B cell (primary cell): ENCODE data around the gene PPP1R3E. TPM values are rescaled to one million over a fixed set of nuclear protein-coding genes. Genes with fewer than 3 reads are reported as not detected.

Source experiments
- ATAC-seq: fragments of 200-7000 bp; cut with Tn5 transposase; one replicate; pipeline ENCODE4 v1.10.0; 2021; ENCODE audit warnings: low read depth, mild to moderate bottlenecking, moderate number of reproducible peaks, moderate library complexity
- CTCF ChIA-PET: fragments of 350-600 bp; sonication (Branson Sonifier 250); formaldehyde crosslinking; loops from one replicate; lab custom pipeline; 2021; ENCODE audit warnings: antibody characterized with exemption, inconsistent platforms; lab: Charles Lee
- POLR2A ChIA-PET: fragments of 350-600 bp; sonication (Branson Sonifier 250); formaldehyde crosslinking; loops from one replicate; lab custom pipeline; 2021; ENCODE audit warnings: antibody characterized with exemption; lab: Charles Lee
- DNase-seq: peaks from one replicate; pipeline ENCODE4 v3.0.0; 2013
- H2AFZ ChIP-seq: 2 replicates; pipeline ENCODE4 v1.6.1; 2012; ENCODE audit warnings: mild to moderate bottlenecking, low read depth, low read length; ENCODE audit not compliant: insufficient read depth, poor library complexity, severe bottlenecking
- H3K27ac ChIP-seq, 2 donors: 1 replicate in 1 of 2; 2 replicates in 1 of 2; pipeline ENCODE4 v1.5.1; 2012 to 2013; ENCODE audit warnings: low read length in 2 of 2, mild to moderate bottlenecking in 2 of 2, moderate library complexity in 1 of 2
- H3K27me3 ChIP-seq, 4 experiments: fragments of 200-600 bp in 1 of 4; sonication (generic) in 1 of 4; replicated peaks in 1 of 4; 1 replicate in 2 of 4; 2 replicates in 2 of 4; pipeline versions ENCODE4 v1.6.1 to v1.7.0; 2013 to 2016; ENCODE audit warnings: low read length in 3 of 4, mild to moderate bottlenecking in 2 of 4, mixed read lengths in 1 of 4, moderate library complexity in 1 of 4; ENCODE audit not compliant: insufficient read depth in 4 of 4, control insufficient read depth in 3 of 4; ENCODE audit errors: control extremely low read depth in 1 of 4
- H3K36me3 ChIP-seq, 2 experiments: replicated peaks in 1 of 2; 1 replicate in 1 of 2; 2 replicates in 1 of 2; pipeline versions ENCODE4 v1.6.1 to v1.7.1; 2013; ENCODE audit warnings: low read length in 1 of 2; ENCODE audit not compliant: insufficient read depth in 2 of 2, control insufficient read depth in 1 of 2; ENCODE audit errors: control extremely low read depth in 1 of 2, extremely low read depth in 1 of 2
- H3K4me1 ChIP-seq, 2 donors: fragments of 200-600 bp in 1 of 2; sonication (generic) in 1 of 2; 1 replicate in 1 of 2; 2 replicates in 1 of 2; pipeline versions ENCODE4 v1.5.1 to v1.6.1; 2013 to 2017; ENCODE audit warnings: low read length in 2 of 2; ENCODE audit not compliant: control insufficient read depth in 2 of 2, insufficient read depth in 2 of 2
- H3K4me2 ChIP-seq: replicated peaks from 2 replicates; pipeline ENCODE3; 2012; ENCODE audit warnings: mild to moderate bottlenecking, low read depth, low read length; ENCODE audit not compliant: poor library complexity, severe bottlenecking
- H3K4me3 ChIP-seq, 5 experiments: fragments of 200-600 bp in 1 of 5; sonication (generic) in 1 of 5; 1 replicate in 3 of 5; 2 replicates in 2 of 5; pipeline versions ENCODE4 v1.5.1 to v1.7.0; 2011 to 2016; ENCODE audit warnings: low read length in 4 of 5, mild to moderate bottlenecking in 4 of 5, low read depth in 2 of 5, control low read depth in 1 of 5, moderate library complexity in 1 of 5; ENCODE audit not compliant: insufficient read depth in 1 of 5; ENCODE audit errors: control extremely low read depth in 1 of 5, extremely low read depth in 1 of 5
- H3K79me2 ChIP-seq: fragments of 200-600 bp; sonication (generic); one replicate; pipeline ENCODE4 v1.6.0; 2016; ENCODE audit warnings: low read length; ENCODE audit not compliant: control insufficient read depth, insufficient read depth
- H3K9ac ChIP-seq: fragments of 200-600 bp; sonication (generic); 2 replicates; pipeline ENCODE4 v1.6.1; 2017; ENCODE audit warnings: mild to moderate bottlenecking, low read length, moderate library complexity
- H3K9me3 ChIP-seq, 3 donors: one replicate each; pipeline versions ENCODE4 v1.6.1 to v1.7.1; 2013; ENCODE audit warnings: low read length in 2 of 3; ENCODE audit not compliant: control insufficient read depth in 2 of 3, insufficient read depth in 1 of 3; ENCODE audit errors: control extremely low read depth in 1 of 3
- H4K20me1 ChIP-seq: 2 replicates; pipeline ENCODE4 v1.6.0; 2012; ENCODE audit warnings: mild to moderate bottlenecking, low read length; ENCODE audit not compliant: insufficient read depth, control insufficient read depth, poor library complexity, severe bottlenecking
- H3K27ac Mint-ChIP-seq: one replicate; pipeline ENCODE4 v1.8.0; 2021; ENCODE audit warnings: mixed read lengths
- H3K27me3 Mint-ChIP-seq: one replicate; pipeline ENCODE4 v1.8.0; 2021; ENCODE audit warnings: mixed read lengths
- H3K4me1 Mint-ChIP-seq: one replicate; pipeline ENCODE4 v1.8.0; 2021; ENCODE audit warnings: mixed read lengths
- H3K4me3 Mint-ChIP-seq: one replicate; pipeline ENCODE4 v1.8.0; 2021; ENCODE audit warnings: mixed read lengths
- H3K9me3 Mint-ChIP-seq: one replicate; pipeline ENCODE4 v1.8.0; 2022; ENCODE audit warnings: mixed read lengths; ENCODE audit not compliant: insufficient read depth
- CTCF ChIP-seq: fragments of 200-600 bp; IDR thresholded peaks from one replicate; pipeline ENCODE4 v1.8.0; 2022; ENCODE audit warnings: antibody characterized with exemption, mild to moderate bottlenecking
- EZH2 ChIP-seq: IDR thresholded peaks from 2 replicates; pipeline ENCODE4 v1.6.1; 2012; ENCODE audit warnings: borderline replicate concordance, low read depth, mild to moderate bottlenecking, moderate library complexity, low read length; ENCODE audit not compliant: insufficient read depth, poor library complexity, severe bottlenecking
- WGBS: methylation state at CpG from one replicate; pipeline ENCODE4 v1.1.5; 2013; ENCODE audit warnings: missing lambda C conversion rate; ENCODE audit not compliant: insufficient coverage; 5-methylcytosine and 5-hydroxymethylcytosine counted together
- intact Hi-C: fragments of 100-400 bp; cut with micrococcal nuclease; formaldehyde crosslinking; loops from one replicate; pipeline ENCODE4 v1.10.0; 2022
- polyA plus RNA-seq: library from polyadenylated mRNA; depleted of rRNA; stranded (reverse); fragments of >200 nt; gene quantifications from 2 replicates; pipeline ENCODE4 v1.2.3, GENCODE V29; 2012
- total RNA-seq, 2 donors: library from RNA; stranded (reverse); fragments of 120-200 nt in 1 of 2; gene quantifications; 1 replicate in 1 of 2; 2 replicates in 1 of 2; pipeline versions ENCODE4 v1.2.3 to v1.2.4, GENCODE V29; 2013 to 2022

The PPP1R3E gene
- total and polyA plus RNA-seq, 2 donors (not counting 1 experiment from before 2014, with no cell fraction given), result 56.9 to 76.7 TPM

GRCh38 chr14:23259426-23259825 lies 43.2 kb downstream of the PPP1R3E start:
- TF ChIP-seq EZH2, result no peak
- TF ChIP-seq CTCF, result no peak
- Histone ChIP-seq H3K4me1 (no peaks in the 10 kb centered on the region), H3K27me3 (peaks cover 0 to 14% (median 4%) of the 10 kb centered on the region in 4 experiments), H3K27ac (no peak overlapping the region), H4K20me1 (no peaks in the 10 kb centered on the region), H3K79me2 (no peaks in the 10 kb centered on the region), H3K4me2 (no peak overlapping the region), H3K4me3 (no peak overlapping the region), H3K36me3 (no peaks in the 10 kb centered on the region), H2AFZ (no peak overlapping the region), H3K9me3 (no peaks in the 10 kb centered on the region), H3K9ac (no peak overlapping the region)
- no peaks in the 10 kb centered on the region for H3K9me3 Mint-ChIP-seq
- DNase-seq, result no peak
- ChIA-PET POLR2A (no interaction called here), CTCF (interaction anchor here (1.2 to 1.5 kb wide), 2 partner anchors 18 to 121 kb away, joined by 6 to 8 read pairs; no protein-coding TSS in a partner anchor)
- no peak overlapping the region for H3K27ac Mint-ChIP-seq
- H3K4me1 Mint-ChIP-seq, result no peaks in the 10 kb centered on the region
- no peak for ATAC-seq
- H3K4me3 Mint-ChIP-seq, result no peak overlapping the region
- H3K27me3 Mint-ChIP-seq, result peaks cover 46% of the 10 kb centered on the region
- intact Hi-C loops, result no loop called here

GRCh38 chr14:23258256-23258655 lies 44.4 kb downstream of the PPP1R3E start:
- Histone ChIP-seq H2AFZ (no peak overlapping the region), H3K9me3 (no peaks in the 10 kb centered on the region), H3K4me1 (no peaks in the 10 kb centered on the region), H4K20me1 (no peaks in the 10 kb centered on the region), H3K9ac (no peak overlapping the region), H3K36me3 (no peaks in the 10 kb centered on the region), H3K79me2 (no peaks in the 10 kb centered on the region), H3K27me3 (peaks cover 0 to 14% (median 4%) of the 10 kb centered on the region in 4 experiments), H3K27ac (no peak overlapping the region), H3K4me2 (no peak overlapping the region), H3K4me3 (no peak overlapping the region)
- 100% methylated on average over 3 of the region's 5 CpGs for WGBS
- ATAC-seq, result no peak
- DNase-seq, result no peak
- Mint-ChIP-seq H3K9me3 (no peaks in the 10 kb centered on the region), H3K4me3 (no peak overlapping the region), H3K27me3 (peaks cover 45% of the 10 kb centered on the region), H3K4me1 (no peaks in the 10 kb centered on the region), H3K27ac (no peak overlapping the region)
- intact Hi-C loops, result no loop called here
- CTCF ChIA-PET, result interaction anchor here (1.2 kb wide), 1 partner anchor 19 kb away, joined by 8 read pairs; no protein-coding TSS in a partner anchor
- POLR2A ChIA-PET, result no interaction called here
- TF ChIP-seq EZH2 (no peak), CTCF (no peak)
